ENCODE data around the gene PRRC1. TPM values are rescaled to one million over a fixed set of nuclear protein-coding genes. Genes with fewer than 3 reads are reported as not detected.

PRRC1 gene
- polyA plus RNA-seq, 1 of the 3 experiments (the other 2 are of a cell fraction): 26.6 TPM

- H3K79me2 ChIP-seq (ENCODE audit: insufficient read depth): no peaks in the 10 kb centered on the region
- no peak overlapping the region for H3K4me3 ChIP-seq (ENCODE audit: low read depth in 2 of 2, low read length in 1 of 2)
- H3K27me3 ChIP-seq (ENCODE audit: insufficient read depth): peaks cover 27% of the 10 kb centered on the region; the same call in 1 of the 2 replicates
- no peak for DNase-seq
- TF ChIP-seq ELF1 (IDR thresholded peaks at IDR 0.05) (no peak), RFX5 (IDR thresholded peaks at IDR 0.05; ENCODE audit: low read length) (no peak), TAF1 (IDR thresholded peaks at IDR 0.05; ENCODE audit: borderline replicate concordance, low read depth, low read length) (no peak), TCF12 (IDR thresholded peaks at IDR 0.05) (no peak), GATA2 (CRISPR knock-in tag; IDR thresholded peaks at IDR 0.05) (no peak), NFIC (IDR thresholded peaks at IDR 0.05; ENCODE audit: borderline replicate concordance) (no peak), GABPA (IDR thresholded peaks at IDR 0.05; ENCODE audit: low read depth) (no peak), FOSL2 (IDR thresholded peaks at IDR 0.05; ENCODE audit: borderline replicate concordance, low read depth) (no peak), SIN3A (IDR thresholded peaks at IDR 0.05; ENCODE audit: borderline replicate concordance, low read depth, low read length) (no peak), EZH2phosphoT487 (IDR thresholded peaks at IDR 0.05; ENCODE audit: borderline replicate concordance, low read depth) (no peak), USF1 (IDR thresholded peaks at IDR 0.05; ENCODE audit: borderline replicate concordance, low read depth) (no peak), RAD21 (IDR thresholded peaks at IDR 0.05; ENCODE audit: low read length) (no peak), CHD2 (IDR thresholded peaks at IDR 0.05; ENCODE audit: low read length, partially characterized antibody) (no peak), RXRA (IDR thresholded peaks at IDR 0.05; ENCODE audit: borderline replicate concordance, low read depth) (no peak)
- TF ChIP-seq, protein P1, sequence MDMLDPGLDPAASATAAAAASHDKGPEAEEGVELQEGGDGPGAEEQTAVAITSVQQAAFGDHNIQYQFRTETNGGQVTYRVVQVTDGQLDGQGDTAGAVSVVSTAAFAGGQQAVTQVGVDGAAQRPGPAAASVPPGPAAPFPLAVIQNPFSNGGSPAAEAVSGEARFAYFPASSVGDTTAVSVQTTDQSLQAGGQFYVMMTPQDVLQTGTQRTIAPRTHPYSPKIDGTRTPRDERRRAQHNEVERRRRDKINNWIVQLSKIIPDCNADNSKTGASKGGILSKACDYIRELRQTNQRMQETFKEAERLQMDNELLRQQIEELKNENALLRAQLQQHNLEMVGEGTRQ (IDR thresholded peaks at IDR 0.05; ENCODE audit: borderline replicate concordance, low read depth, low read length): no peak
- TF ChIP-seq, protein P2, sequence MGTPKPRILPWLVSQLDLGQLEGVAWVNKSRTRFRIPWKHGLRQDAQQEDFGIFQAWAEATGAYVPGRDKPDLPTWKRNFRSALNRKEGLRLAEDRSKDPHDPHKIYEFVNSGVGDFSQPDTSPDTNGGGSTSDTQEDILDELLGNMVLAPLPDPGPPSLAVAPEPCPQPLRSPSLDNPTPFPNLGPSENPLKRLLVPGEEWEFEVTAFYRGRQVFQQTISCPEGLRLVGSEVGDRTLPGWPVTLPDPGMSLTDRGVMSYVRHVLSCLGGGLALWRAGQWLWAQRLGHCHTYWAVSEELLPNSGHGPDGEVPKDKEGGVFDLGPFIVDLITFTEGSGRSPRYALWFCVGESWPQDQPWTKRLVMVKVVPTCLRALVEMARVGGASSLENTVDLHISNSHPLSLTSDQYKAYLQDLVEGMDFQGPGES (IDR thresholded peaks at IDR 0.05; ENCODE audit: low read depth, low read length): no peak
- TF ChIP-seq, protein P3, sequence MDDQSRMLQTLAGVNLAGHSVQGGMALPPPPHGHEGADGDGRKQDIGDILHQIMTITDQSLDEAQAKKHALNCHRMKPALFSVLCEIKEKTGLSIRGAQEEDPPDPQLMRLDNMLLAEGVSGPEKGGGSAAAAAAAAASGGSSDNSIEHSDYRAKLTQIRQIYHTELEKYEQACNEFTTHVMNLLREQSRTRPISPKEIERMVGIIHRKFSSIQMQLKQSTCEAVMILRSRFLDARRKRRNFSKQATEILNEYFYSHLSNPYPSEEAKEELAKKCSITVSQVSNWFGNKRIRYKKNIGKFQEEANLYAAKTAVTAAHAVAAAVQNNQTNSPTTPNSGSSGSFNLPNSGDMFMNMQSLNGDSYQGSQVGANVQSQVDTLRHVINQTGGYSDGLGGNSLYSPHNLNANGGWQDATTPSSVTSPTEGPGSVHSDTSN (IDR thresholded peaks at IDR 0.05): no peak
- TF ChIP-seq, protein P4, sequence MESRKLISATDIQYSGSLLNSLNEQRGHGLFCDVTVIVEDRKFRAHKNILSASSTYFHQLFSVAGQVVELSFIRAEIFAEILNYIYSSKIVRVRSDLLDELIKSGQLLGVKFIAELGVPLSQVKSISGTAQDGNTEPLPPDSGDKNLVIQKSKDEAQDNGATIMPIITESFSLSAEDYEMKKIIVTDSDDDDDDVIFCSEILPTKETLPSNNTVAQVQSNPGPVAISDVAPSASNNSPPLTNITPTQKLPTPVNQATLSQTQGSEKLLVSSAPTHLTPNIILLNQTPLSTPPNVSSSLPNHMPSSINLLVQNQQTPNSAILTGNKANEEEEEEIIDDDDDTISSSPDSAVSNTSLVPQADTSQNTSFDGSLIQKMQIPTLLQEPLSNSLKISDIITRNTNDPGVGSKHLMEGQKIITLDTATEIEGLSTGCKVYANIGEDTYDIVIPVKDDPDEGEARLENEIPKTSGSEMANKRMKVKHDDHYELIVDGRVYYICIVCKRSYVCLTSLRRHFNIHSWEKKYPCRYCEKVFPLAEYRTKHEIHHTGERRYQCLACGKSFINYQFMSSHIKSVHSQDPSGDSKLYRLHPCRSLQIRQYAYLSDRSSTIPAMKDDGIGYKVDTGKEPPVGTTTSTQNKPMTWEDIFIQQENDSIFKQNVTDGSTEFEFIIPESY (IDR thresholded peaks at IDR 0.05; ENCODE audit: borderline replicate concordance, low read depth): no peak
- no peak overlapping the region for H3K27ac ChIP-seq (ENCODE audit: low read depth in 2 of 2, low read length in 1 of 2)
- WGBS (ENCODE audit: low lambda C conversion rate): 12% methylated on average over 7 of the region's 7 CpGs
- H3K9me2 ChIP-seq: no peaks in the 10 kb centered on the region
- H3F3A ChIP-seq (replicated peaks; ENCODE audit: insufficient read depth): no peaks in the 10 kb centered on the region
- no peaks in the 10 kb centered on the region for H3K9me3 ChIP-seq
- H3K9ac ChIP-seq: no peak overlapping the region
- no peaks in the 10 kb centered on the region for H3K4me1 ChIP-seq (ENCODE audit: control insufficient read depth in 1 of 2, insufficient read depth in 2 of 2, low read depth in 1 of 2, low read length in 1 of 2)
- no peaks in the 10 kb centered on the region for H3K36me3 ChIP-seq (replicated peaks in 1 of 2; ENCODE audit: control insufficient read depth in 1 of 2, insufficient read depth in 2 of 2, low read length in 1 of 2)
- ChIA-PET POLR2A (no interaction called here), CTCF (interaction anchor here (1.5 kb wide), 1 partner anchor 30 kb away, joined by 3 read pairs; no protein-coding TSS in a partner anchor)
- no peaks in the 10 kb centered on the region for H4K20me1 ChIP-seq (ENCODE audit: insufficient read depth)
- H2AFZ ChIP-seq (ENCODE audit: low read depth): no peak overlapping the region
- no peak overlapping the region for H3K4me2 ChIP-seq
These were observed 49.8 kb downstream of the PRRC1 start for GRCh38 chr5:127567026-127567768.

Data from SK-N-SH (cell line).